GM15510 (cell line): ENCODE data around the gene FAM193A.

Experiments
- POLR2A ChIP-seq: IDR thresholded peaks from 3 replicates; pipeline ENCODE4 v1.6.1; 2011; ENCODE audit warnings: borderline replicate concordance; ENCODE audit not compliant: insufficient read length; ENCODE audit errors: extremely low read depth

The FAM193A gene

GRCh38 chr4:2586502-2586901, 50.1 kb downstream of the FAM193A start:
- TF ChIP-seq POLR2A: no peak

DNA sequence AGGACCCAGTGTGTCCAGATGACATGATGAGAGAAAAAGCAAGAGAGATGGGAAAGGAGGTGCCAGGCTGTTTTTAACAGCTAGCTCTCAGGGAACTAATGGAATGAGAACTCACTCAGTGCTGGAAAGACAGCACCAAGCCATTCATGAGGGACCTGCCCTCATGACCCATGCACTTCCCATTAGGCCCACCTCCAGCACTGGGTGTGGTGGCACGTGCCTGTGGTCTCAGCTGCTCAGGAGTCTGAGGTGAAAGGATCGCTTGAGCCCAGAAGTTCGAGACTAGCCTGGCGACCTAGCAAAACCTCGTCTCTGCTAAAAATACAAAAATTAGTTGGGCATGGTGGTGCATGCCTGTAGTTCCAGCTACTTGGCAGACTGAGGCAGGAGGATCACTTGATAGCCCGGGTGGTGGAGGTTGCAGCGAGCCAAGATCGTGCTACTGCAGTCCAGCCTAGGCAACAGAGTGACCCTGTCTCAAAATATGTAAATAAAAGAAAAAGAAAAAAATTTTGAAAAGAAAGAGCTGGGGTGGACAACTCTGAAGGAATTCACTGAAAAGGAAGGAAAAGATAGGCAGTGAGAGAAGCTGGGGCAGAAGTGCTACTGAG, 50.9 kb downstream of the FAM193A start:
- no peak for TF ChIP-seq POLR2A

DNA sequence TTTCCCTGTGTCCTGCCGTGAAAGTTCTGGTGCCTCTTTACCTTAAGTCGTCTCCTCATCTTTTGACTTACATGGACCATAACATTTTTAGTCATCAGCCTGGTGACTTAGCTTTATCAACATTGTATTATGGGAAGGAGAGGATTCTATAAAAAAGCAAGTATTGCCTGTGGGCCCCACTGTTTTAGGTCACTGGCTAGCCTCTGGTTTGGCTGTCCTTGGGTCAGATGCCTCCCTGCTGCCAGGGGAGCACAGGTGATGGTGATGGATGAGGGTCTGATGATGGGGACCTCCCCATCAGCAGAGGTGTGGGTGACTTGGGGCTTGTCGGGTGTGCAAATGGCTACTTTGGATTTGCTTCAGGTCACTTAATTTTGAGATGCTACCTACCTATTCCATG, 51.8 kb downstream of the FAM193A start:
- TF ChIP-seq POLR2A: no peak

GRCh38 chr4:2591189-2591588, 54.7 kb downstream of the FAM193A start:
- TF ChIP-seq POLR2A: no peak

GRCh38 chr4:2592572-2592971, 56.1 kb downstream of the FAM193A start:
- TF ChIP-seq POLR2A: no peak

DNA sequence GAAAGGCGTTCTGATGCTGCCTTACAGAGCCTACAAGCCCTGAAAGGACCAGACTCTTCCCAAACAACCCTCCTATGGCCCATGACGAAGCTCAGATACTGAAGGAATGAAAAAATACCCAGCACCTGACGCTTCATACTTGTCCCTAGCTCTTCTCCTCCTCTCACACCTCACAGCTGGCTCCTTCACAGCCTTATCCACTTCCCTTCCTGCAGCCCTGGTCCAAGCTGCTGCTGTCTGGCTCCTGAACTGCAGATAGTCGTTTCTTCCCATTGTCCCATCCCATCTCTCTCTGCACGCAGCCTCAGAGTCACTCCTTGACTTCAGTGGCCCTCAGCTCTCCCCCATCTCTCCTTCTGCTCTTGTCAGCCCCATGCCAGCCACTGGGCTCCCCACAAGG, 56.6 kb downstream of the FAM193A start:
- no peak for TF ChIP-seq POLR2A

GRCh38 chr4:2595436-2595835, 59.0 kb downstream of the FAM193A start:
- TF ChIP-seq POLR2A: no peak

GRCh38 chr4:2595952-2596552, 59.6 kb downstream of the FAM193A start:
- no peak for TF ChIP-seq POLR2A

- no peak for TF ChIP-seq POLR2A
Observed at GRCh38 chr4:2596611-2597010, 60.2 kb downstream of the FAM193A start.

DNA sequence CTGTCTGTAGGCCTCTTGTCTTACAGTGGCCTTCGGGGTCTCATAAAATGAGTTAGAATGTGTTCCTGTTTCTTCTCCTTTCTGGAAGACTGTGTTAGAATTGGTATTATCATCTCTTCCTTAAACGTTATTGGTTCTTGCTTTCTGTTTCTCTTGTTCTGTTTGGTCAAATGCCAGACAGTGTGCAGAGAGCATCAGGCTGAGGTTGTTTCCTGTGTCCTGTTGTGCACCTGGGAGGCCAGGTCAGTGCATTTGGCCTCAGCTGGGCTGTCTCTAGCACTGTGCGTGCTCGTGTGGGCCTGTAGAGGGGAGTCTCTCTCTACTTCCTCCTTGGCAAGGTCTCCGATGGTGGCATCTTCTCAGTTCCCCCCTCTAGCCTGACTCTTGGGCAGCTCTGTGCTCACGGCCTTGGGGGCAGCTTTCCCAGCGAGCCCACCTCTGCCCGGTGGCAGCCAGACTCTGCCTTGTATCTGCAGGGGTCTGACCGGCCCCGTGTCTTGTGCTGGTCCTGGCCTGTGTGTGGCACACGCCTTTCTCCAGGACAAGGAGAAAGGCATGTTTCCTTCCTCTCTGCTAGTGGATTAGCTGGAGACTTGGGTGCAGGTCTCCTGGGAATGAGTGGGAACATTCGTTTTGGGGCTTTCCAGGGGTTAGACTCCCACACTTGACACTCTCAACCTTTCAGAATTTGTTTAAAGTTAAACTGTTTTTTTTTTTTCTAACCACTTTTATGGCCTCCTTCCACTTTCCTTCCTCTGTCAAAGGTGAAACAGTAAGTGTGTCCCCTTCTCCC, 62.3 kb downstream of the FAM193A start:
- no peak for TF ChIP-seq POLR2A

DNA sequence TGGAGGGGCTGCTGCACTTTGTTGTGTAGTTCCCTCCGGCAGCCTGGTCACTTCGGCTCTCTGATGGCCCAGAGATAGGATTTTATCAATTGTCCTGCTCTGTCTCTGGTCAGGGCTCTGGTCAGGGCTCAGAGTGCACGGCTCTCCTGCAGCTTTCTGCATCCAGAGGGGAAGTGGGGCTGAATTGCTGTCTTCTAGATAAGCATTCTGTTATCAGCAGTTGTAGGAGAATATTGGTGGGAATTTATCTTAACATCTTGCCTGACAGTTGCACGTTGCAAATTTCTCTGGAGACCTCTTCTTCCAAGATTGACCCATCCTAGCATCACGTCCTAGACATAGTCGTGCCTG, 62.8 kb downstream of the FAM193A start:
- no peak for TF ChIP-seq POLR2A

DNA sequence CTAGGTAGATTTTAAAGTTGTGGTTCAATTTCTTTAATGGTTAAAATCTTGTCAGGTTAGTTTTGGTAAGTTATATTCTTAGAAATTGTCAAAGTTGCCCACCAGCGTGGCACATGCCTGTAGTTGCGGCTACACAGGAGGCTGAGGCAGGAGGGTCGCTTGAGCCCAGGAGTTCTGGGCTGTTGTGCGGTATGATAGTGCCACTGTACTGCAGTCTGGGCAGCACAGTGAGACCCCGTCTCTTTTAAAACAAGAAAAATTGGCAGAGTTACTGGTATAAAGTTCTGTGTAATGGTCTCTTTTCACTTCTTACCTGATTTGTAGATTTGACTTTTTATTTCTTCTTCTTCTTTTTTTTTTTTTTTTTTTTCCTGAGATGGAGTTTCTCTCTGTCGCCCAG, 64.4 kb downstream of the FAM193A start:
- TF ChIP-seq POLR2A: no peak

- no peak for TF ChIP-seq POLR2A
Observed at GRCh38 chr4:2604614-2605013, 68.2 kb downstream of the FAM193A start.

GRCh38 chr4:2606960-2607506, 70.6 kb downstream of the FAM193A start:
- TF ChIP-seq POLR2A: no peak

DNA sequence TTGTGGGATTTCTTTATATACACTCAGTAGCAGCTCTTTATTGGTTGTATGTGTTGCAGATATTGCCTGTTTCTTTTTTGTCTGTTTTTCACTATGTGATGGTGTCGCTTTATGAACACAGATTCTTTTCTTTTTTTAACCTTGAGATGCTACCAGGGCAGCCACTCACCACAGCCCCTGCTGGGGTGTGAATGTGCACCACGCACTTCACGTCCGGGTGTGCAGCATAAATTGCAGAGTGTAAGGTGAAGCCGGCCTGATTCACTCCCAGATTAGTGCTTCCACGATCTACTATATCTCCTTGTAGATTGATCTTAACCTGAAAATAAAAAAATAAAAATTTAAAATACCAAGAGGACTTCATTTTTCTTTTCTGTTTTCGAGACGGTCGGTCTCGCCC, 71.4 kb downstream of the FAM193A start:
- TF ChIP-seq POLR2A: no peak

- TF ChIP-seq POLR2A: no peak
Observed at GRCh38 chr4:2608291-2608690, 71.8 kb downstream of the FAM193A start.
